Activated T-helper 17 cell treated with anti-CD3 and anti-CD28 coated beads, Interleukin-2, amount 50 U/mL, for 72 hours (primary cell): ENCODE measurements around the gene MUC5B. TPM values are rescaled to one million over a fixed set of nuclear protein-coding genes. Genes with fewer than 3 reads are reported as not detected.

ENCODE experiments used
- ATAC-seq: fragments of 150-1000 bp; cut with Tn5 transposase; replicated peaks from 2 replicates; pipeline ENCODE4 v1.10.0; 2021; ENCODE audit warnings: mild to moderate bottlenecking, moderate library complexity
- H3K27ac Mint-ChIP-seq: one replicate; pipeline ENCODE4 v1.8.0; 2022; ENCODE audit warnings: mixed read lengths
- H3K27me3 Mint-ChIP-seq: one replicate; pipeline ENCODE4 v1.8.0; 2022; ENCODE audit warnings: mixed read lengths
- H3K36me3 Mint-ChIP-seq: one replicate; pipeline ENCODE4 v1.8.0; 2022; ENCODE audit warnings: low read depth, mild to moderate bottlenecking, mixed read lengths
- H3K4me1 Mint-ChIP-seq: one replicate; pipeline ENCODE4 v1.8.0; 2022; ENCODE audit warnings: mixed read lengths
- H3K4me3 Mint-ChIP-seq: one replicate; pipeline ENCODE4 v1.8.0; 2022; ENCODE audit warnings: mild to moderate bottlenecking, mixed read lengths
- H3K9me3 Mint-ChIP-seq: one replicate; pipeline ENCODE4 v1.8.0; 2022; ENCODE audit warnings: mixed read lengths
- total RNA-seq, 2 donors: library from RNA; stranded (reverse); gene quantifications; one replicate each; pipeline ENCODE4 v1.2.3, GENCODE V29; 2022

Gene MUC5B
- total RNA-seq, 2 donors from 2014 or later = not detected

- H3K27me3 Mint-ChIP-seq = no peaks in the 10 kb centered on the region
- H3K27ac Mint-ChIP-seq = no peak overlapping the region
- no peaks in the 10 kb centered on the region for H3K9me3 Mint-ChIP-seq
- H3K36me3 Mint-ChIP-seq = peaks cover 41% of the 10 kb centered on the region
- no peaks in the 10 kb centered on the region for H3K4me1 Mint-ChIP-seq
- ATAC-seq = no peak
- H3K4me3 Mint-ChIP-seq = no peak overlapping the region
These were observed 54.2 kb downstream of the MUC5B start for GRCh38 chr11:1276866-1277615.

GRCh38 chr11:1277936-1278512 is 55.2 kb downstream of the MUC5B start:
- H3K27me3 Mint-ChIP-seq = no peaks in the 10 kb centered on the region
- H3K36me3 Mint-ChIP-seq = peaks cover 44% of the 10 kb centered on the region
- no peaks in the 10 kb centered on the region for H3K4me1 Mint-ChIP-seq
- no peak overlapping the region for H3K27ac Mint-ChIP-seq
- no peak for ATAC-seq
- no peak overlapping the region for H3K4me3 Mint-ChIP-seq
- H3K9me3 Mint-ChIP-seq = no peaks in the 10 kb centered on the region

GRCh38 chr11:1278766-1279673 is 56.2 kb downstream of the MUC5B start:
- Mint-ChIP-seq H3K27me3 (no peaks in the 10 kb centered on the region), H3K27ac (no peak overlapping the region), H3K4me3 (no peak overlapping the region), H3K36me3 (peaks cover 44% of the 10 kb centered on the region), H3K9me3 (no peaks in the 10 kb centered on the region), H3K4me1 (no peaks in the 10 kb centered on the region)
- no peak for ATAC-seq

GRCh38 chr11:1279674-1280055 is 56.8 kb downstream of the MUC5B start:
- Mint-ChIP-seq H3K36me3 (peaks cover 44% of the 10 kb centered on the region), H3K27me3 (no peaks in the 10 kb centered on the region), H3K4me1 (no peaks in the 10 kb centered on the region), H3K9me3 (no peaks in the 10 kb centered on the region), H3K27ac (no peak overlapping the region), H3K4me3 (no peak overlapping the region)
- no peak for ATAC-seq

GRCh38 chr11:1280116-1281035 is 57.5 kb downstream of the MUC5B start:
- Mint-ChIP-seq H3K4me1 (no peaks in the 10 kb centered on the region), H3K27me3 (no peaks in the 10 kb centered on the region), H3K9me3 (no peaks in the 10 kb centered on the region), H3K36me3 (peaks cover 46% of the 10 kb centered on the region), H3K4me3 (no peak overlapping the region), H3K27ac (no peak overlapping the region)
- ATAC-seq = no peak

DNA sequence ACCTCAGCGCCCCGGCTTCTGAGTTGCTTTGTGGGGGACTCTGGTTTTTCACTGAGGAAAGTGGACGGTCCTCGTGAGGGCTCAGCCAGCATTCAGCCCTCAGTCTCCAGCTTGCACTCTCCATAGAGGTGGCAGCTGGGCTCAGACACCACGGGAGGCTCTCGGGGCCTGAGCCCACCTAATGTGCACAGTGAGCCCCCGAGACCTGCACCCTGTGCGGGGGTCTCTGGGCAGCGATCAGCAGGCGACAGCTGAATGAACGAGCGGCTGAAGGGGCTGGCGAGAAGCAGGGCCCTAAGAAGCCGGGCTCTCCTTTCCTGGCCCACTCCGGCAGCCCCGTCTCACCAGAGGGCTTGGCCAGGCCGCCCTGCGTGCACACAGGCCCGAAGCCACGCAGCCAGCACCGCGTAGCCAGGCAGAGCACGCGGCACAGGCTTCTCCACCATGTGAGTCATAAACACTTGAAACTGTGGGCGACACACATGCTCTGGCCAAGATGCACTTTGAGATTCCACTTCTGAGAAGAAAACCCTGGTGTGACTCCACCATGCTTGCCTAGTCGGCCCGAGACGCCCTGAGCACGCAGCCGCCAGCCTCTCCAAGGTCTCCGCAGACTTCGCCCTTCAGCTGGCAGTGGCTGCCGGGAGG is 58.6 kb downstream of the MUC5B start:
- no peak for ATAC-seq
- H3K4me3 Mint-ChIP-seq = no peak overlapping the region

GRCh38 chr11:1281974-1282365 is 59.1 kb downstream of the MUC5B start:
- Mint-ChIP-seq H3K9me3 (no peaks in the 10 kb centered on the region), H3K36me3 (peaks cover 42% of the 10 kb centered on the region), H3K27ac (no peak overlapping the region), H3K27me3 (no peaks in the 10 kb centered on the region), H3K4me1 (no peaks in the 10 kb centered on the region), H3K4me3 (no peak overlapping the region)
- no peak for ATAC-seq

More for the DNA sequence above, 58.6 kb downstream of the MUC5B start:
- H3K27me3 Mint-ChIP-seq = no peaks in the 10 kb centered on the region
- no peaks in the 10 kb centered on the region for H3K4me1 Mint-ChIP-seq
- H3K27ac Mint-ChIP-seq = no peak overlapping the region
- H3K9me3 Mint-ChIP-seq = no peaks in the 10 kb centered on the region
- H3K36me3 Mint-ChIP-seq = peaks cover 40% of the 10 kb centered on the region

GRCh38 chr11:1283091-1283511 is 60.2 kb downstream of the MUC5B start:
- no peak for ATAC-seq
- peaks cover 40% of the 10 kb centered on the region for H3K36me3 Mint-ChIP-seq
- no peaks in the 10 kb centered on the region for H3K4me1 Mint-ChIP-seq
- H3K9me3 Mint-ChIP-seq = no peaks in the 10 kb centered on the region
- no peak overlapping the region for H3K4me3 Mint-ChIP-seq
- no peak overlapping the region for H3K27ac Mint-ChIP-seq
- H3K27me3 Mint-ChIP-seq = no peaks in the 10 kb centered on the region

DNA sequence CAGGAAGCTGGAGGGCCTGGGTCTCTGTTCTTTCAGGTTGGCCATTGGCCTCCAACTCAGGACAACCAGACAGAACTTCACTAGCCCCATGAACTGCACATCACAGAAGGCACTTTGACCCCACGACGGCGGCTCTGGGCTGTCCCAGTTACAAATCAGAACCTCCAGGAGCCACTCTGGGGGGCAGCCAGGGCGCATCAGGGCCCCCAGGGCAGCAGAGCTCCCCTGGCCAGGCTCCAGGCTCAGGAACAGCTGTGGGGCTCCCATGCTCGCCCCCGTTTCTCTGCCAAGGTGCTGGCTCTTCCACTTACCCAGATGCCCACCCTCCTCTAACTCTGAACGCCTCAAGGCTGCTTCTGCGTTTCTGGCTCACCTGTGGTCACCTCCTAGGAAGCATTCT is 61.0 kb downstream of the MUC5B start:
- Mint-ChIP-seq H3K4me1 (no peaks in the 10 kb centered on the region), H3K27ac (no peak overlapping the region), H3K4me3 (no peak overlapping the region), H3K27me3 (no peaks in the 10 kb centered on the region), H3K36me3 (peaks cover 43% of the 10 kb centered on the region), H3K9me3 (no peaks in the 10 kb centered on the region)
- no peak for ATAC-seq

GRCh38 chr11:1285316-1285744 is 62.5 kb downstream of the MUC5B start:
- H3K4me1 Mint-ChIP-seq = no peaks in the 10 kb centered on the region
- no peak overlapping the region for H3K4me3 Mint-ChIP-seq
- H3K36me3 Mint-ChIP-seq = peaks cover 51% of the 10 kb centered on the region
- ATAC-seq = no peak
- no peak overlapping the region for H3K27ac Mint-ChIP-seq
- H3K9me3 Mint-ChIP-seq = no peaks in the 10 kb centered on the region
- no peaks in the 10 kb centered on the region for H3K27me3 Mint-ChIP-seq

GRCh38 chr11:1285876-1286275 is 63.0 kb downstream of the MUC5B start:
- Mint-ChIP-seq H3K27ac (no peak overlapping the region), H3K36me3 (peaks cover 45% of the 10 kb centered on the region), H3K9me3 (no peaks in the 10 kb centered on the region), H3K4me3 (no peak overlapping the region), H3K4me1 (no peaks in the 10 kb centered on the region), H3K27me3 (no peaks in the 10 kb centered on the region)
- no peak for ATAC-seq

DNA sequence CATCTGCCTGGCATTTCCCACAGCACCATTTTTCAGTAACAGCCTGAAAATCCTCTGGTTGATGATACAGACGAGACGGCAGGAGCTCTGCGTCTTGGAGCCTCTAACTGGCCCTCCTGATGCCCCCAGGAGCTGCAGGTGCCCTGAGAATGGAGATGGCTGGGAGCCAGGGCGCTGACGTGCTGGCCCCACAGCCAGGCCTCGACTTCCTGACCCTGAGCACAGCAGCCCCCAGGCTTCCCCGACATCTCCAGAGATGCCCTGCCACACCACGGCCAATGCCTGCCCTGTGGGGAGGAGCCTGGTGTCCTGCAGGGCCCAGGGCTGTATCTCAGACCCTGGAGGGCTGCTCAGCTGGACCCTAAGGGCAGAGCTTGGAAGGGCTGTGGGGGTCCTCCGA is 65.1 kb downstream of the MUC5B start:
- H3K27me3 Mint-ChIP-seq = no peaks in the 10 kb centered on the region
- no peak overlapping the region for H3K4me3 Mint-ChIP-seq
- no peaks in the 10 kb centered on the region for H3K9me3 Mint-ChIP-seq
- H3K27ac Mint-ChIP-seq = no peak overlapping the region
- H3K36me3 Mint-ChIP-seq = peaks cover 44% of the 10 kb centered on the region
- ATAC-seq = no peak
- H3K4me1 Mint-ChIP-seq = peaks cover 5% of the 10 kb centered on the region

GRCh38 chr11:1288426-1289151 is 65.7 kb downstream of the MUC5B start:
- Mint-ChIP-seq H3K4me1 (peaks cover 5% of the 10 kb centered on the region), H3K27ac (no peak overlapping the region), H3K9me3 (no peaks in the 10 kb centered on the region), H3K27me3 (no peaks in the 10 kb centered on the region), H3K36me3 (peaks cover 44% of the 10 kb centered on the region), H3K4me3 (no peak overlapping the region)
- no peak for ATAC-seq
